ENCODE measurements around the gene SORCS2.

The SORCS2 gene

DNA sequence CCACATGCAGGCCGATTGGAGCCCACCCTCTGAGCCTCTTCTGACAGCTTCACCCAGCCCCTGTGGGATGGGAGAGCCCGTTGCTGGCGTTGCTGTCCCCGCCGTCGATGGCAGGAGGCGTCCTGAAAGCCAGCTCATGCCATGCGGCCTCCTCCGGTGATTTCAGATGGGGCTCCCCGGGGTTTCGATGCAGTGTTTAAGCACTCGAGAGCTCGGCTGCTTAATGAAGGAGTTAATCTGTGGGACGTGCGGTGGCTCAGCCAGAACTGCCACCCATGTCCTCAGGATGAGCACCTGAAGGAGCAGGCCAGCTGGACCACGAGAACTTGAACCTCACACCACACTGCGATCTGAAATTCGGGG lies 95.6 kb downstream of the SORCS2 start:
- no peak for DNase-seq (ENCODE audit: low read depth in 2 of 2)

DNA sequence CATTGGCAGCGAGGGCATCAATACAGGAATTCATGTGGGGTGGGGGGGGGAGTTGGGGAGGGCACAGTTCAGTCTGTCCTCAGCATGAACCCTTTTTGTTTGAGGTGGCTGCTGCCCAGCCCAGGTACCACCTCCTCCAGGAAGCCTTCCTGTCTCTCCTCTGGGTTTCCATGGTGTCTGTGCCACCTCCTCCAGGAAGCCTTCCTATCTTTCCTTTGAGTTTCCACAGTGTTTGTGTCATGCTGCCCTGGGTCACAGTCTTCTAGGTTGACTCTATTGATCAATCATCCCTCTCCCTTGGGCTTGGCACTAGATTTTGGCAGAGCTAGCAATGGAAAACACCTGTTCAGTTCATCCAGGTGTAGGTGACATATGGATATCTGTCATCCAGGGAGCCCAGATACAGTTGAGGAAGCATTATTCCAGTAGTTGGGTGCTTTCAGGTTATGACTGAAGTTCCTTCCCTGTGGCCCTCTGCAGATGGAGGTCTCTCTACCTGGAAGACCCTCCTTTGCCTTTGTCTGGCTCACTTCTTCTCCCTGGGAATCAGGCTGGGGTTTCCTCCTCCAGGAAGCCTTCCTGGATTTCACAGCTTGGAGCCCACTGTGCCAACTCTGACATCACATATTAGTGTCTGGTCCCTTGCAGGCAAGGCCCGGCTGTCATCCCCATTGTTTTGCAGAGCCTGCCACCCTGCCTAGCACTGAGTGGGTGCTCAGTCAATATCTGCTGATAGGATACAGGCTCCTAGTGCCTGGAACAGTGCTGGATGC lies 96.6 kb downstream of the SORCS2 start:
- DNase-seq (ENCODE audit: low read depth in 2 of 2), result no peak

DNA sequence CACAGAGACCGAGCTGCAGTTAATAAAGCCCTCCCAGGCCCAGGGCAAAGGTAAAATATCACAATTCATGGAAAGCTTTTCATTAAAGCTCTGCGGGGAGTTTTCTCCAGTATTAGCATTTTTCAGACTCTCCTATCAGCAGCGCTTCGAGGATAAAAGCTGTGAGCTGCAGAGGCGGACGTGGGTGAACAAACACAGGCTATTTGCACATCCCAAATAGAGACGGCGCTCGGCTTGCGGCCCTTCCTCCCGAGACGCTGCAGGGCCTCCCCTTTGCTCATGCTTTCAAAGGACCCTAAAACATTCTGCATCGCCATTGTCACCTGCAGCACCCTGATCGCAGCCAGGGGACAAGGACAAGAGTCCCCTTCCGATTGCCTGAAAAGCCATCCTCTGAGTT lies 97.3 kb downstream of the SORCS2 start:
- no peak for DNase-seq (ENCODE audit: low read depth in 2 of 2)

DNA sequence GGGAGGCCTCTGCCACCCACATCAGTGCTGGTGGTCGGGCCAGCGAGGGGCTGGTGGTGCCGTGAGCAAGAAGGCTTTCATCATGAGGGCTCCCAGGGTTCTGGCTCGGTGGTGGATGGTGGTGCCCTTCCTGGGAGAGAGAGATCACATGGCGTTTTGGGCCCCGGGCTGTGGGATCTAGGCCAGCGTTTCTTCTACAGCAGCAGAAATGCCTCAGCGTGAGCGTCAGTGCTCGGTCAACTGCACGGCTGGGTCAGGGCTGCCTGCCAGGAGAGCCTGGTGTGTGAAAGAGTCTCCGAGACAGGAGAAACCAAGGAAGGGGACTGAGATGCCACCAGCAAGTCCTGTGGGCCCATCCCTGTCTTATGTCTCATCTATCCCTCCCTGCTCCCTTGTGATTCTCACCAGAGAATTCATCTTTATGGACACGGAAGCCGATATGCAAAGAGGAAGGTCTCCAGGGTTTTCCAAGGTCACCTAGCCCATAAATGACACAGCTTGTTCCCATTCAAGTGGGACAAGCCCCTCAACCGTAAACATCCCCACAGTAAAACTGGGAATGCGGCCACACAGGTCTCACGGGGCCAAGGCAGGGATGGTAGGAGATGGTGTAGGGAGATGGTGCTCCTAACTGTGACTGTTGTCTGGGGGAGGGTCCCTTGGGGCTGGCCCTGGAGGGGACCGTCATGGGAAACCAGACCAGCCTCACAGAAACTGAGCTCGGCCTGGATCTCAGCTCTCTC lies 99.2 kb downstream of the SORCS2 start:
- DNase-seq (ENCODE audit: low read depth in 2 of 2), result no peak

DNA sequence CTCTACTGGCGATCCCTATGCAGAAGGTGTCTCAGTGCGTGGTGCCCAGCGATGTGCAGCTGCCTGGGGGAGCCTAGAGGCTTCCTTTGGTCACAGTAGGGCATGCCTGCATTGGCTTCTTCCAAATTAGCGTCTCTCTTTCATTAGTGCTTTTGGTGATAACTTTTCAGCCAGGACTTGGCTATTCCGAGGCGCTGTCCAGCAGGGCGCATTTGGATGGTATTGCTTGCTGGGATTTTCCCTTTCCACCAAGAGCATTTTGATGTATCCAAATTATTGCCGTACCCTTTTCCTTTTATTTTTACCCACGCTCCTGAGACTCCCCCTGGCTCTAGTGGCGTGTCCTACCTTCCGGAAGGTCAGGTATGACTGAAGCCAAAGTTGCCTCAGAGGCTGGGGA lies 101.4 kb downstream of the SORCS2 start:
- DNase-seq (ENCODE audit: low read depth in 2 of 2), result no peak

DNA sequence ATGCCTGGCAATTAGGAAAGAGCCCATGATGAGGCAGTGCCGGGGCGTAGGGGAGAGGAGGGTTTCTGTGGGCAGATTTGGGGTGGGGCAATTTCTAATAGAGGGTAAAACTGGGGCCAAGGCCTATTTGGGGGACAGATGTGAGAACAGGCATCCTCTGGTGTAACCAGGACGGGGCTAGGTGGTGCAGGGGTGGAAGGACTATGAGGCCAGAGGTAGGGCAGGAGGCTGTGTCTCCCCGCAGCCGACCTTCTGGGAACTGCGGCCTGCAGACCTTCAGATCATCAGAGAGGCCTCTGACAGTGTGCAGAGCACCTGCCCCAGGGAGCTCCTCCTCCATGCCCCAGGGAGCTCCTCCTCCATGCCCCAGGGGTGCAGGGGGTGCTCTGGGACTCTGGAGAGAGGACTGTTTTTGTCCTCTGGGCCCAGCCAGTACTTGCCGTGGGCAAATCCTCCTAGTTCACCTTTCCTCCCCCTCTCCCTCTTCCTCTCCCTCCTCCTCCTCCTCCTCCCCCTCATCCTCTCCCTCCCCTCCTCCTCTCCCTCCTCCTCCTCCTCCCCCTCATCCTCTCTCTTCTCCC lies 101.9 kb downstream of the SORCS2 start:
- DNase-seq (ENCODE audit: low read depth in 2 of 2), result no peak

DNA sequence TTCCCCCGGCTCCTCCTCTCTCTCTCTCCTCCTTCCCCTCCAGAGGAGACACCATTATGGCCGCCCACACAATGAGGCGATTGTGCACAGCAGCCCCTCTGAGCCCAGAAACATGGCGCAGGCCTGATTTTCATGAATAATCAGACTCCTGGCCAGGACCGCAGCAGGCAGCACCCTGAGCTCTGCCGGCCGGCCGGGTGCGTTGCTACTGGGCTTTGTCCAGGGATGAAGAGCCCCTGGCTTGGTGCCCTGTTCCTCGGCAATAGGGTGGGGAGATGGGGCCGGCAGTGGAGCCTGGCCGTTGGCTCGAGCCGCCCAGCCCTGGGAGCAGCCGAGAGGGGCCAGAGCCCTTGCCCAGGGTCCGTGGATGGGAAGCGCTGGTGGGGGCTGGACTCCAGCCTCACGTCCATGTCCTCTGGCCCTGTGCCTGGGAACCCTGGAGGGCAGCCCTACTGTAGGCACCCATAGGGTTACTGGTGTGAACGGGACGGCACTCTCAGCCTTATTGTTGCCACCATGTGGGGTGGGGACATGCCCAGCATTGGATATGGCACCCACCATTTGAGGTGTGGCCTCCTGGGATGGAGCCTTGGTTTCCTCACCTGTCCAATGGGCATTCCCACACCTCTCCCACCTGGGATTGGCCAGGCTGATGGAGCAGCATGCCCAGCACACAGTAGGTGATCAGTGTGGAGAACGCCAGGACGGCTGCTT lies 103.0 kb downstream of the SORCS2 start:
- no peak for DNase-seq (ENCODE audit: low read depth in 2 of 2)

DNA sequence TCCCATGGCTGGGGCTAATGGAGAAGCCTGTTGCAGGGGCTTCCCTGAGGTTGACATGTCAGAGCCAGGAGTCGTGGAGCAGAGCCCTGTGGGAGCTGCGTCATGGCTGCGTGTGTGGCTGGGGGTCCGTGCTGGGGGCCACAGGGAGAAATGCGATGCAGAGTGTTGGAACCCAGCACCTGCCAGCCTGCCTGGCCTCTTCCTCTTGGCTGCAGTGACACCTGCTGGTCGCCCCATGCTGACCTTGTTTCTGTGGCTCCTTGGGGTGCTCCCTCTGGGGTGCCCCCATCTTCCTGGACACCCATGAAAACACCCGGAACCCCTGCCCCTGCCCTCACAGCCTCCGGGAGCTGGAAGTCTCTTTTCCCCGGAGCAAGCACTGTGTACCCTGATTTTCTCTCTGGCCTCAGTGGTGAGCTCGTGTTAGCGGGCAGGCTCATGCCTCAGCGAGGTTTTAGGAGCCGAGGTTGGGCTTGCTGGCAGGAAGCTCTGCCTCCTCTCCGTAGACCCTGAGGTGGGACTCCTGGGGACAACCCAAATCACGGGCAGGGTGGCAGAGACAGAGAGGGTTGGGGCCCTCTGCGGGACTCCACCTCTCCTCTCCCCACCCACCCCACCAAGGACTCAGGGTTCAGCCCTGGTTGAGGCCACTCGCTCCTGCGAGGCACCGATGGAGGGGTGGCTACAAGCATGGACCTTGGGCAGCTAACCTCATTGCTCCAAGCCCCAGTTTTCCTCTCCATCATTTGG lies 103.7 kb downstream of the SORCS2 start:
- no peak for DNase-seq (ENCODE audit: low read depth in 2 of 2)

DNA sequence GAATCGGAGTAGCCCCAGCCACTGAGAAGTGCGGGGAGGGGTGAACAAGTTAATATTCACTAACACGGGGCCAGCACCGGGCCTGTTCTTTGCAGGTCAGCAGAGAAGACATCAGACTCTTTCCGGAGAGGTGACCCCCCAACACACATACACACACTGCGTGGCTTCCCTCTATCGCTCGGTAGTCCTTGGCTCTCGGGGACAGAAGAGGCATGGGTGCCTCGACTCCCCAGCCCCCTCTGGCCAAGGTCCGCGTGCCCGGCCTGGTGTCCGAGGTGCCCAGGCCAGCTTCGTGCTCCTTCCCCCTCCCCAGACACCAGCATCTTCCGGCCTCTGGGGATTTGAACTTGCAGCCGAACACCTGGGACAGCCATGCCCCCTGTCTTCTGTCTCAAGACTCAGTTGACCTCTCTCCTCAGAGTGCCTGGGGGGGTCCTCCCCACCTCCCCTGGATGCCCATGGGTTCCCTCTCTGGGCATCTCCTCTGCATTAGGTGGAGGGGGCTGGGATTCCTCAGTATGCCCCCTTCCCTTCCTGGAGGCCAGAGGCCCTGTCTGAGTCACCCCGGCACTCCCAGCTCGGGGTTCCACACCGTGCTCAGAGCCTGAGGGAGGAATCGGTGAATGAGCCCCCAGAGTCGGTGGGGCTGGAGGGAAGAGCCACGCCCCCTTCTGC lies 104.5 kb downstream of the SORCS2 start:
- DNase-seq (ENCODE audit: low read depth in 2 of 2), result no peak

DNA sequence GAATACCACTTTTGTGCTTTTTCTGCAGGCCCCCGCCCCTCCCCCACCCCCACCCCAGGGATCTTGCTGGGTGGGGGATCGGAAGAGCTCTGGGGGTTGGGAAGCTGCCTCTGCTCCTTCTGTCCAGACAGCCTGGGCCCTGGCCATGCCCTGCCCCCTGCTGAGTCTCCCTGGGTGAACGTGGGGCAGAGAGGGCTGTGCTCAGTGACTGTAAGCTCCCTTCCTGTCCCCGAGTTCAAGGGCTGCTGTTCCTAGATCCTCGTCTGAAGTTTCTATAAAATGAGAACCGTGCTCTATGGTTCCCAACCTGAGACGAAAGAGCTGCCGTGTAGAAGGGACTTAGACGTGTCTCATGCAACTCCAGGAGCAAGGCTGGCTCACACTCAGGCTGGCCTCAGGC lies 105.0 kb downstream of the SORCS2 start:
- no peak for DNase-seq (ENCODE audit: low read depth in 2 of 2)

DNA sequence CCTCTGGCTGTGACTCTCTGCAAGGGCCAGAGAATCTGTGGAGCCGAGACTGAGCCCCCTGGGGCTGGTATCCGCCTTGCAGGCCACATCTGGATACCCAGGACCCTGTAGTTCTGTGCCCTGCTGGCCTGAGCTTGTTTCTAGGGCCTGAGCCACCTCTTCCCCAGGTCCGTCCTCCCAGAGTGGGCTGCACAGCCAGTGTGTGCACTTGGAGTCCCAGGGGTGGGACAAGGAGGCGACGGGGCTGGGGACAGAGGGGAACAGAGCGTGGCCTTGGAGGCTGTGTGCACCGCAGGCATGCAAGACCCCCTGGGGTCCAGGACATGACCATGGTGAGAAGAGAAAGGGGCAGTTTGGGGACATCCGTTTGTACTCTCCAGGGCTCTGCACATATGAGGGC lies 105.5 kb downstream of the SORCS2 start:
- no peak for DNase-seq (ENCODE audit: low read depth in 2 of 2)

DNA sequence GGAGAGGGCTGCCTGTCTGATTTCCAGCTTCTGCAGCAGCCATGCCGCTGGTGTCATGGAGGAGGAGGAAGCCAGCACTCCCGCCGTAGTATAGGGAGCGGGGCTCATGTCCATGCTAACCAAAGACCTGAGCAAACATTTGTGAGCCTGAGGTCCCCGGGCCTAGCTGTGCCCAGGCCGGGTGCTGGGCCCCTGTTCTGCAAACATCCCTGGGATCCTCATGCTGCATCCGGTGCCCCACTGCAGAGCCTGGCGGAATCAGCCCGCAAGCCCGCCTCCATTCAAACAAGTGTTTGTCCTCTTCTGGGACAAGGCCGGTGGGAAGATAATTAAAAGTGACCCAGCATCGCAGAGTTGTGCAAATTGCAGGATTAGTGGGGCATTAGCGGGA lies 106.3 kb downstream of the SORCS2 start:
- no peak for DNase-seq (ENCODE audit: low read depth in 2 of 2)

DNA sequence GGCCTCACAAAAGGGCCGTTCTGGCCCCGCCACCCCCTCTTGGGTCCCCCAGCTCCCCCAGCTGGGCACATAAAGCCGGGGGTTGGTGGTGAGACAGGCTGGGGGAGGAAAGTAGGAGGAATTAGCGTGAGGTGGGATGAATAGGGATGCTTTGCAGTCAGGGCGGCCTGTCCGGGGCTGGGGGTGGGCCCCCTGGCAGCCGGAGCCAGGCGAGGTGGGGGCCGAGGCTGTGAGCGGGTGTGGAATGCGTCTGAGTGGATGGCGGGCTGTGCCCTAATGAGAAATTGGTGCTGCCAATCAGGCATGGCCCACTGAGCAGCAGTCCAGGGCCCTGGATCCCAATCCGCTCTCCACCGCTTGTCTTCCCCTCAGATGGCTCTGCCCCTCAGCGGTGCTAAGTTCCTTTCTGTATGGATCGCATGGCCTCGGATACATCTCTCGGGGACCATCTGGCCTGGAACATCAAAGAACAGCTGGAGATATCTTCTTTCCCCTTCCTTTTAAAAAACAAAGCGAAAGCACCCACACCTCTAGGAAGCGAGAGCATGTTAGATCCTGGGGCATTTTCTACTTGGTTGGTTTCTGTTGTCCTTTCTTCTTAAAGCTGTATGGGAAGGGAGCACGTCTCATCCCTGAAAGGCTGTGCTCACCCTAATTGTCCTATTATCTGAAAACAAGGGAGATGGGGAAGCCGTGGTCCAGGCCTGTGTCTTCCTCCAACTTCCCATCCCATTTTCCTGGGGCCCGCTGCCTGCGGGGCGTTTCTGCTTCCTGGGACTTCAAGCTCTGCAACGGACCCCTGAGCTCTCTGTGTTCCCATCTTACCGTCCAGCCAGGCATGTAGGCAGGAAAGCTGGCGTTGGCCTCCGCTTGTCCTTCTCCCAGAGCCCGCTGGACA lies 106.9 kb downstream of the SORCS2 start:
- no peak for DNase-seq (ENCODE audit: low read depth in 2 of 2)

DNA sequence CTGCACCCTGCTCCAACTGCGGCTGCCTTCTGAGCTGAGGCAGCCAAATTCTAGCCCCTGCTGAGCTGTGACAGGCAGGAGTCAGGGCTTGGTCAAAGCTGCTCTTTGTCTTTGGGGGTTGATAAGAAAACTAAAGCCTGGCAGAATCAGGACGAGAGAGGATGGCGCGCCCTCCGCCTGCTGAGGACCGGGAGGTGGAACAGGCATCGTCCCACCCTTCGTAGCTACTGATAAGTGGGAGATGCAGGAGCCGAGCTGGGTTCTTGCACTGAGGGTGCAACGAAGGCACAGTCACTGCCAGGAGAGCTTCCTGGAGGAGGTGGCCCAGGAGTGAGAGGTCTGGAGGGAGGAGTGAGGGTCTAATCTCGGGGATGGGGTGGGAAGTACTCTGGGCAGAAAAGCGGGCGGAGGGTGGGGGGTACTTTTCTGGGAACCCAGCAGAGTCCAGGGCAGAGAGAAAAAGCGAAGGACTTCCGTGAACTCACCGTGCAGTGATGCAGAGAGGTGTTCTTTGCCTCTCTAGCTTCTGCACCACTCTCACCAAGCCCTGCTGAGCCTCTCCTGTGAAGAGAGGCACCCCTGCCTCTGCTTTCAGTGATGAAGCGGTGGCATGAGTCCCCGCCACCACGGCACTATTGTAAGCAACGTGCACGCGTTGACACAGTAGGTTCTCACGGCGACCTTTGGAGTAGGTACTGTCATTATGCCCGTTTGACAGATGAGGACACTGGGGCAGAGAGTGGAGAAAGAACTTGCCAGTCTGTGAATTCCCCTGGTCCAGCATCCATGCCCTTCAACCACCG lies 107.8 kb downstream of the SORCS2 start:
- no peak for DNase-seq (ENCODE audit: low read depth in 2 of 2)

DNA sequence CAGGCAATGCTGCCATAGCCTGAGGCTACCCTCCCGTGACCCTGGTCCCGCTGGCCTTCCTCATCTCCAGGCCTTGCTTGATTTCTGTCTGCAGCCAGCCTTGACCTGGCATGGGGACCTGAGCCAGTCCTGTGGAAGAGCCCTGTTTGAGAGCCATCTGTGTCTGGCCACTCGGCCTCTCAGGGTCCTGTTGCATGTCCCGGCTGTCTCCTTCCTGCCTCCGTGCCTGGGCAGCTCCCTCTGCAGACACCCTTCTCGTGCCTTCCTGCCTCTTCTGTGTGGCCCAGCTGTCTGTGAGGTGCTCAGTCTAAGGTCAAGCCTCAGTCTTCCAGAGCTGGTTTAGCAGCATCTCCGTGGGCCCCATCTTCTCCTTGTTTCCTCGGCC lies 108.4 kb downstream of the SORCS2 start:
- no peak for DNase-seq (ENCODE audit: low read depth in 2 of 2)

DNA sequence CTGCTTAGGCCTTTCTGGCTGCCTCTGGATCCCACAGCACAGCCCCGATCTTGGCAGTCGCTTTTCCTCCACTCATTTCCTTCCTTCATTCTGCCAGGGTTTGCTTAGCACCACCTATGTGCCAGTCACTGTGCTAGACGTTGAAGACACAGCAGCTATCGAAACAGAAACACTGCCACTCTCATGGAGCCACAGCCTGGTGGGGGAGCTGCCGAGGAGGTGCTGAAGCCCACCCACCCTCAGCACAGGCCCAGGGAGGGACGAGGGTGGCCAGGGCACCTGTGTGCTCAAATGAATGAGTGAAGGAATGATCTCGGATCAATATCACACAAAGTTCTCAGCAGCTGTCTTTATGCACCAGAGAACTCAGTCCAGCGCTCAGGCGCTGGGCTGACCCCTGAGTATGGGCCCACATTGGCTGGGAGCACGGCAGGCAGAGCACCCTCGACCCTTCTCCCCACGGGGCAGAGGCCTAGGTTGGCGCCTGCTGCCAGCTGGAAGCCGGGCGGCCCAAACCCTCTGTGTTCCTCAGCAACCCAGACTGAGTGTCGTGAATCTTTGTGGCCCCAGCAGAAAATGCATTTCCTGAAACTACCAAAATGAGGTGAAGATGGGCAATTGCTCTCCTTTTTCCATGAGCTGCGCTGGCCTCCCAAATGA lies 108.9 kb downstream of the SORCS2 start:
- no peak for DNase-seq (ENCODE audit: low read depth in 2 of 2)

DNA sequence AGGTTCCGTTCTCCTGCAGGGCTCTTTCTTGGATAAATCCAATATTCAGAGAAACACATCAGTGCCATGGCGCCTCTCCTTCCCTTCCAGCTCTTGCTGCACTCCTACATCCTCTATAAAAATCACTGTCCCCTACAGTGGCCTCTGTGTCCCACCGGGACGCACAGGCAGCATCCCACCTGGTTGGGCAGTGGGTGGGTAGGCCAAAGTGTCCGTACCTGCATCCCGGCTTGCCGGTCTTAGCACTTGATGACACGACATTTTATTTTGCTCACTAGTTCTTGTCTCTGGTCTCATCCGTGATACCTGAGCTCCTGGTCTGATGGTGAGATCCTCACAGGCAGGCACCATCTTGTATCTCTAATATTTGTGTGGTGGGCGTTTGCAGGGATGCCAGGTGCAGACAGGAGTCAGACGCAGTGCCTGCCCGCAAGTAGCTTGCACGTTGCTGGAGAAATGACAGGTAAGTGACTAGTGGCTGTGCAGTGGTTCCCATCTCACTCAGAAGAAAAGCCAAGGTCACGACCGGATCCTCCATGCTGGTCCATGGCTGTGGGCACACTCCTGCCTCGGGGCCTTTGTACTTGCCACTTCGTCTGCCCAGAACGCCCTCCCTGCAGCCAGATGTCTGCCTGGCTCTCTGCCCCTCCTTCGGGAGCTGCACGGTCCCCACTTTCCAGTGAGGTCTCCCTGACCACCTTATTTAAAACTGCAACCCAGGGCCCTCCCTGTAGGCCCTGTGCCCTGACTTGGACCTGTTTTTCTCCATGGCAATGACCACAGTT lies 109.7 kb downstream of the SORCS2 start:
- no peak for DNase-seq (ENCODE audit: low read depth in 2 of 2)

DNA sequence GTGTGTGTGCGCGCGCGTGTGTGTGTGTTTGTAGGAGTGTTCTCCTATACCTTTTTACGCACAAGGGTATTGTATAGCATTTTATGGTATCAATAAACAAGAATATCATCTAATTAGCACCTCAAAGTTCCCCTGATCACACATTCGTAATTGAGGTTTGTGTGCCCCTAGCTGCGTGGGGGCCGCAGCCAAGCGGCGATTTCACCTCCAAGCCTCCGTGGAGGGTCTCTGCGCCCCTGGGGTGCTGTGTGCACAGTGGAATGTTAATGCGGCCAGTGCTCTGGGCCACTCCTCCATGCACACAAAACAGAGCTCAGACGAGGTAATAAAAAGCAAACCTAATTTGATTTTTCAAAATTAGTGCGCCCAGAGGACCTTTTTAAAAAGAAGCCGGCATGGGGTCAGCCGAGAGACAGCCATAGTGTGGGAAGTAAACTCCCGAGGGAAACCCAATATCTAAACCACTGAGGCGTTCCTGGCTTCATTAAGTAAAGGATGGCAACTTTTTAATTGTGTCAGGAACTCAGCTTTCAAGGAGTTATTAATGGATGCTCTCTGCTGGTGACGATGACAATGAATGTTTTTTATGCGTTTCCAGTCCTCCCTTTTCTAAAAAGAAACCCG lies 110.6 kb downstream of the SORCS2 start:
- DNase-seq (ENCODE audit: low read depth in 2 of 2), result no peak
